ENCODE results near the gene STK11IP. TPM values are rescaled to one million over a fixed set of nuclear protein-coding genes. Genes with fewer than 3 reads are reported as not detected.

STK11IP gene
- total and polyA plus RNA-seq, 2 of the 13 experiments (the other 11 are each of a cell fraction or from before 2014, with no cell fraction given), result 12.8 to 24.0 TPM

GRCh38 chr2:219570924-219571310 lies 26.7 kb upstream of the STK11IP start (continued):
- TF ChIP-seq MAF1 (CRISPR knock-in tag; IDR thresholded peaks at IDR 0.05; ENCODE audit: borderline replicate concordance) (no peak), NFYB (CRISPR knock-in tag; IDR thresholded peaks at IDR 0.05) (no peak), ZNF740 (CRISPR knock-in tag; IDR thresholded peaks at IDR 0.05) (peak; percentile 92; the same call in 1 of the 2 replicates), TMF1 (CRISPR knock-in tag; IDR thresholded peaks at IDR 0.05; ENCODE audit: low read depth) (peak; percentile 86; the same call in 1 of the 2 replicates), ISX (CRISPR knock-in tag; conservative IDR thresholded peaks at IDR 0.05) (0 out of 2 replicates have a peak, but pooled peaks have one; percentile 55), ZNF264 (CRISPR knock-in tag; IDR thresholded peaks at IDR 0.05) (no peak), TOE1 (CRISPR knock-in tag; IDR thresholded peaks at IDR 0.05) (no peak), CAMTA2 (CRISPR knock-in tag; IDR thresholded peaks at IDR 0.05; ENCODE audit: borderline replicate concordance) (0 out of 2 replicates have a peak, but pooled peaks have one; percentile 34), ZFY (CRISPR knock-in tag; IDR thresholded peaks at IDR 0.05) (peak; percentile 81), ZNF280D (CRISPR knock-in tag; IDR thresholded peaks at IDR 0.05) (no peak), ZNF160 (CRISPR knock-in tag; IDR thresholded peaks at IDR 0.05) (0 out of 2 replicates have a peak, but pooled peaks have one; percentile 23), ZNF597 (CRISPR knock-in tag; IDR thresholded peaks at IDR 0.05) (no peak), SMC3 (IDR thresholded peaks at IDR 0.05; ENCODE audit: low read length) (no peak), SAFB2 (CRISPR knock-in tag; IDR thresholded peaks at IDR 0.05; ENCODE audit: borderline replicate concordance, low read depth) (no peak), ZNF446 (CRISPR knock-in tag; IDR thresholded peaks at IDR 0.05) (0 out of 2 replicates have a peak, but pooled peaks have one; percentile 2), TCF12 (IDR thresholded peaks at IDR 0.05) (no peak), TCF12 (CRISPR knock-in tag; IDR thresholded peaks at IDR 0.05) (no peak), ZFYVE20 (CRISPR knock-in tag; IDR thresholded peaks at IDR 0.05; ENCODE audit: borderline replicate concordance, low read depth) (peak; percentile 12; the same call in 1 of the 2 replicates), ZNF546 (CRISPR knock-in tag; conservative IDR thresholded peaks at IDR 0.05) (no peak), ZBTB7B (CRISPR knock-in tag; IDR thresholded peaks at IDR 0.05) (no peak; the same call in 1 of the 2 replicates), EED (CRISPR knock-in tag; IDR thresholded peaks at IDR 0.05) (0 out of 2 replicates have a peak, but pooled peaks have one; percentile 17)

Measured in HepG2 (cell line).